HPDE6-E6E7 (cell line): ENCODE data around the gene PLEKHM3.

Source experiments
- DNase-seq: peaks from one replicate; pipeline ENCODE4 v3.0.0; 2011; ENCODE audit warnings: missing footprints; ENCODE audit errors: extremely low spot score

Gene PLEKHM3

DNA sequence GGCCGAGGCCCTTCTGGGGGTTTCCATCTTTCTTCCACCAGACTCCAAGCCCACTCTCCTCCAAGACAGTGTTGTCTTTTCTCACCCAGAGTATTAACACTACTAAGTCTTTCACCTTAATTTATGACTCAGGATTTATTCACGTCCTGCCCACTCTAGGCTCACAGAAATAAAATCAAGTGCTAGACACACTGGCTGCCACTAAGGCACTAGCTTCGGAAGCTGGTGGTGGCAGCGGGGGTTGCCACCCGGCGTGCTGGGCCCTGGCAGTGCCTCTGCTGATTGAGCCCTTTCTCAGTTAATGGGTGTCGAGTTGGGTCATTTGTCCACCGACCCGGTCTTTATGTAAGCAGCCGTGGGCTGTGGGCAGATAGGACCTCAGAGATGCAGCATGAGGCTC is 162.0 kb downstream of the PLEKHM3 start:
- no peak for DNase-seq

DNA sequence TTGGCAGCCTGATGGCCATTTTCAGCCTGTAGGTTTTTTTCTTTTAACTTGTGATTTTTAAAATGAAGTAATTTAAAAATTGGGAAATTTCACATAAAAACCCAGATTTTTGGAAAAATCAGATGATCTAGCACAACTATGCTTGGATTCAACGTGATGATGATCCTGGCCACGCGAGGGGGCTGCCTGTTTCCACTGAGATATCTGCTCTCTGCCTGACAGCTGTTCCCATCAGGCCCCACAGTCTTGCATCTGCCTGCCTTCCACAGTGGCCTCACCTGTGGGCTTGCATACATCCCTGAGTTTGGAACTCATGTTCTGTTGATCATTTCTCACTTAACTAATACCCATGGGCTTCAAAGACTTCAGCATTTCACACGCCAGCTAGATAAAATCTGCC is 163.5 kb downstream of the PLEKHM3 start:
- no peak for DNase-seq

DNA sequence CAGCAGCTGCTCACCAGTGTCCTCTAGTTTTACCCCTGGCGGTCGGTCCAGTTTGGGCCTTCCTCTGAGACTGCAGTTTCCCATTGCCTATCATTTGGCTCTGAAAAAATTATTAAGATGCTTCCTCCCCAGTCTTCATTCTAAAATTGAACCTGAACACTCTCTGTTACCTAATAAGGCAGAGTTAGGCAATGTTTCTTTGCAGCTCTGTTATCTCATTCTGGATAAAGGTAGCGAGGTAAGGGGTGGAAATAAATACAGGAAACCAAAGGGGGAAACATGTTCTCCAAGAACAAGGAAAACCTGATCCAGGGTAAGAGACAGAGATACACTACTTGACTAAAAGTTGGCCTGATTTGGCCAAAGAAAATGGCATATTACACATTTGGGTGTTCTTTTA is 164.6 kb downstream of the PLEKHM3 start:
- no peak for DNase-seq

GRCh38 chr2:207855591-207855990 is 169.7 kb downstream of the PLEKHM3 start:
- no peak for DNase-seq

GRCh38 chr2:207854484-207855440 is 170.6 kb downstream of the PLEKHM3 start:
- no peak for DNase-seq

DNA sequence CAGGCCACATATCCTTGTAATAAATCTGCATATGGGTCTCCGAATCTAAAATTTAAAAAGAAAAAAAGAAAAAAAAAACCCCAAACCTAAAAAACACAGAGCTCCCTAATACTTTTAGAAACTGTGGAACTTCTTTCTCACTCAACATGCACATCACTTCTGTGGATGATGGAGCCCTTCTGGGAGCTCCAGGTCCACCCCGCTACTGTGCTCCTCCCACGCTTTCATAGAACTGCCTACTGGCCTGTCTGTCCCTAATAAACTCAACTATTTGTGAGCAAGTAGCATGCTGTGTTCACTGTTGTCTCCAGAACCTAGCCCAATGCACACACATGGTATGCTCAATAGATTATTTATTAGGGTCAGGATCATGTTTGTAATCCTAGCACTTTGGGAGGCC is 172.5 kb downstream of the PLEKHM3 start:
- no peak for DNase-seq

GRCh38 chr2:207849443-207849842 is 175.9 kb downstream of the PLEKHM3 start:
- no peak for DNase-seq

DNA sequence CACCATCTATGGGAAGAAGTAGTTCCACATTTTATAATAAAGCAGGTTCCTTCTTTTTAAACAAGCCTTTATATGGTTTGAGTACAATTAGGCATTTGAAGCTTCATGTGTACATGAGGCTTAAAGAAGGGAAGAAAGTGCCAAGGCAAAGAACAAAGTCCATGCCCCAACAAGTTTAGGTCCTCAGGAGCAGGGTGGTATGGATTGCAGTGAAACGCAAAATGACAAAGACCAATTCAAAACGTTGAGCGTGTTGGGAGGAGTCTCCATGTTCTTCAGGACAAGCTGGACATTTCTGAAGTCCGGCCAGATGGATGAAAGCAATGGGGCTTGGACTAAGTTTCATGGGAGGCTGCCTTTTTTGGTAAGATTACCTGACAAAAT is 176.8 kb downstream of the PLEKHM3 start:
- DNase-seq = no peak

GRCh38 chr2:207847807-207848544 is 177.4 kb downstream of the PLEKHM3 start:
- no peak for DNase-seq

- DNase-seq = no peak
These were observed 178.1 kb downstream of the PLEKHM3 start for GRCh38 chr2:207847098-207847806.

GRCh38 chr2:207845202-207845864 is 180.0 kb downstream of the PLEKHM3 start:
- DNase-seq = no peak

GRCh38 chr2:207844648-207845047 is 180.7 kb downstream of the PLEKHM3 start:
- DNase-seq = no peak

DNA sequence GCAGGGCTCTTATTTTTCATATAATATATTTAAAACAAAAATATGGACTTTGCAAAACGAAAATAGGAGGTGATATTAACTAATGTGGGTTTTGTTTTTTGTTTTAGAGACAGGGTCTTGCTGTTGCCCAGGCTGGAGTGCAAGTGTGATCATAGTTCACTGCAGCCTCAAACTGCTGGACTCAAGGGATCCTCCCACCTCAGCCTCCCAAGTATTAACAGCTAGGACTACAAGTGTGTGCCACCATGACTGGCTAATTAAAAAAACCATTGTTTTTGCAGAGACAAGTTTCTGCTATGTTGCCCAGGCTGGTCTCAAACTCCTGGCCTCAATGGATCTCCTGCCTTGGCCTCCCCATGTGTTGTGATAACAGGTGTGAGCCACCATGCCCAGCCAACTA is 185.2 kb downstream of the PLEKHM3 start:
- DNase-seq = no peak

DNA sequence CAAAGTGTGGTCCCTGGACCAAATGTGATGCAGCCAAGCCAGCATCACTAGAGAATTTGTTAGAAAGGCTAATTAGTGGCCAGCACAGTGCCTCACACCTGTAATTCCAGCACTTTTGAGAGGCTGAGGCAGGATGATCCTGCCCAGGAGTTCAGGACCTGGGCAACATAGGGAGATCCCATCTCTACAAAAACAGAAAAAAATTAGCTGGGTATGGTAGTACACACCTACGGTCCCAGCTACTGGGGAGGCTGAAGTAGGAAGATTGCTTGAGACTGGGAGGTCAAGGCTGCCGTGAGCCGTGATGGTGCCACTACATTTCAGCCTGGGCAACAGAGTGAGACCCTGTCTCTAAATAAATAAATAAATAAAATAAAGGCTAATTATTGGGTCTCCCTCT is 185.8 kb downstream of the PLEKHM3 start:
- DNase-seq = no peak

GRCh38 chr2:207839028-207839427 is 186.3 kb downstream of the PLEKHM3 start:
- DNase-seq = no peak

DNA sequence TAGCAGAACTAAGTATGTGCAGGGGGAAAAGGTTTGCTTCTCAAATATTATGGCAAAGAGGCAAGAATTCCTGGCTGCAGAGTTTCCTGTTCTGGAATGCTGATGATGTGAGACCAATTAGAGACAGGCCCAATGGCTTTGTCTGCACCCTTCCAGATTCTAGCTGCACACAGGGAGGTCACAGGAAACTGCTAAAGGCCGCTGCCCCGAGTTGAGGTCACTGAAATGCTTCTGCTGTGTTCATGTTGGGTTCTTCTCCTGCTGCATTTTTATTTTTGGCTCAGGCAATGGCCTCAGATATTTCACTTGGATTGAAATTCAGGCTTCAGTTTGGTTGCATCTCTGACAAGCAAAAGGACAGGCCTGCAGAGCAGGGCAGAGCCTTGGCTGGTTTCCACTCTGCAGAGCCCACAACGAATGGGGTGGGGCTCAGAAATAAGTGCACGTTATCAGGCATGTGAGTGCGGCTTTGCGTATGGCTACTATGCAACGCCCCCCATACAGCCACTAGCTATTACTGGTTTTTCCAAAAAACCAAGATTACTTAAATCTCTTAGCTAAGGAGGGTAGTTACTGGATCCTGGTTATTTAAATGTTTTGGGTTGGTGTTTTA is 188.7 kb downstream of the PLEKHM3 start:
- no peak for DNase-seq

- DNase-seq = no peak
These were observed 189.5 kb downstream of the PLEKHM3 start for GRCh38 chr2:207835805-207836204.

DNA sequence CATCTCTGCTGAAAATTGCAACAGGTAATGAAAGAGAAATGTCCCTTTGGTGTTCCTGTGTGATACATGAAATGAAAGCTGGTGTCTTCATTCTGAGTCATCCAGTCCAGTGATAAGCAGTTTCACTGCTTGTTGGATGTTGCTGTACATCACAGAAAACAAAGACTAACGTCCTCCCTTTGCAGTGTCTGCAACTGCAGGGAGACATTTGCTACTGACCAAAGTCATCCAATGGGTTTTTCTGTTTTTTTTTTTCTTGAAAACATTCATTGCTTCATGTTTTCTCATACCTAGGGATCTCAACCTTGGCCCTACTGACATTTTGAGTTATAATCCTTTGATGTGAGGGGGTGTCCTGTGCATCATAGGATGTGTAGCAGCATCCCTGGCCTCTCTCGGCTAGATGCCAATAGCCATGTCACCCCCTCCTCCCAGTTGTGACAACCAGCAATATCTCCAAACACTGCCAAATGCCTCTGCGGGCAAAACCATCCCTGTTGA is 192.0 kb downstream of the PLEKHM3 start:
- DNase-seq = no peak

GRCh38 chr2:207831584-207832248 is 193.6 kb downstream of the PLEKHM3 start:
- DNase-seq = no peak

DNA sequence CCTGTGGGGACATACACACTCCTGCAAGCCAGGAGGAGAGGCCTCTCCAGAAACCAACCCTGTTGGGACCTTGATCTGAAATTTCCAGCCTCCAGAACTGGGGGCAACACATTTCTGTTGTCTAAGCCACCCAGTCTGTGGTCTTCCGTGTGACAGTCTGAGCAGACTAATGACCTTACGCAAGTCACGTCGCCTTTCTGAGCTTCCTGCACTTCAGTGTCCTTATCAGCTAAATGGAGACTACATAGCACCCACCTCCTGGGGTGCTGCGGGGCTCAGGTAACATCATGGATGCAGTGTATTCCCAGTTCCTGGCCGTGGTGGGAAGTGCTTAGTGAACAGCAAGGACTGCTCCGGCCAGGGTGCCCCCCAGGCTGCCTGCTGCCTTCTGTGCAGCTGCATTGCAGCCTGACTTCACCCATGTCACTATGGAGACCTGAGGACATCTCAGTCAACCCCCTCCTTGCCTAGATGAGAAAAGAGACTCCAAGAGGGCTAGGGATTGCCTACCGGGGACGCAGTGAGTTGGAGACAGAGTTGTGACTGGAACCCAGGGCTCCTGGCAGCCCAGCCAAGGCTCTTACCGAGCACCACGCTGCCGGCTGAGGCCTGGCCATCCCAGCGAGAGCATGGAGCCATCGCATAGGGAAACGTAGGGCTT is 194.4 kb downstream of the PLEKHM3 start:
- DNase-seq = no peak
